IPS DF 6.9 (cell line): ENCODE measurements around the gene C22orf42.

Experiments used
- DNase-seq: peaks from one replicate; pipeline ENCODE4 v3.0.0-alpha.2; 2013; ENCODE audit warnings: low read depth, low spot score
- H3K27ac ChIP-seq: one replicate; pipeline ENCODE4 v1.5.1; 2013; ENCODE audit warnings: low read length, control low read depth
- H3K27me3 ChIP-seq: 2 replicates; pipeline ENCODE4 v1.6.1; 2013; ENCODE audit warnings: mild to moderate bottlenecking, low read length; ENCODE audit not compliant: control insufficient read depth, insufficient read depth
- H3K36me3 ChIP-seq: 2 replicates; pipeline ENCODE4 v1.6.1; 2013; ENCODE audit warnings: low read length; ENCODE audit not compliant: control insufficient read depth, insufficient read depth
- H3K4me1 ChIP-seq: 2 replicates; pipeline ENCODE4 v1.6.1; 2013; ENCODE audit warnings: low read length; ENCODE audit not compliant: control insufficient read depth, insufficient read depth
- H3K4me3 ChIP-seq: 2 replicates; pipeline ENCODE4 v1.5.1; 2013; ENCODE audit warnings: mild to moderate bottlenecking, low read length
- H3K9me3 ChIP-seq: 2 replicates; pipeline ENCODE4 v1.6.1; 2013; ENCODE audit warnings: low read length, inconsistent platforms; ENCODE audit not compliant: control insufficient read depth, insufficient read depth
- WGBS: extraction: QIAGEN DNeasy Blood & Tissue Kit; methylation state at CpG from one replicate; pipeline ENCODE4 v1.1.7; 2013; ENCODE audit warnings: mixed read lengths, missing lambda C conversion rate; ENCODE audit not compliant: insufficient read length, insufficient coverage; 5-methylcytosine and 5-hydroxymethylcytosine counted together

C22orf42 gene

DNA sequence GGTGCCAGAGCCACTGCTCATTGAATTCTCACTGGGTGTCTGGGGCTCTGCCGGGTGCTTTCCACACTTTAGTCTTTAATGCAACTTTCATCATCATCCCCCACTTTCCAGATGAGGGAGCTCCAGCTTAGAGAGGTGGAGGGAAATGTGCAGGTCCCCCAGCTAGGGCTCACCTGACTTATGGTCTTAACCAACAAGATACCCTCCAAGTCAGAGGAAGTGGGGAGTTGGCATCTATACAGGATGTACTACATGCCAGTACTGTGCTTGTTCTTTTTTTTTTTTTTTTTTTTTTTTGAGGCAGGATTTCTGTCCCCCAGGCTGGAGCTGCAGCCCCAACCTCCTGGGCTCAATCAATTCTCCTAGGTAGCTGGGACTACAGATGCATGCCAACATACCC, 26.3 kb downstream of the C22orf42 start:
- no peak overlapping the region for H3K4me3 ChIP-seq
- H3K27me3 ChIP-seq: no peaks in the 10 kb centered on the region
- H3K36me3 ChIP-seq: no peaks in the 10 kb centered on the region
- DNase-seq: no peak
- no peaks in the 10 kb centered on the region for H3K4me1 ChIP-seq
- no CpG with 5 or more reads among the region's 1 CpG for WGBS
- no peak overlapping the region for H3K27ac ChIP-seq
- H3K9me3 ChIP-seq: no peaks in the 10 kb centered on the region

DNA sequence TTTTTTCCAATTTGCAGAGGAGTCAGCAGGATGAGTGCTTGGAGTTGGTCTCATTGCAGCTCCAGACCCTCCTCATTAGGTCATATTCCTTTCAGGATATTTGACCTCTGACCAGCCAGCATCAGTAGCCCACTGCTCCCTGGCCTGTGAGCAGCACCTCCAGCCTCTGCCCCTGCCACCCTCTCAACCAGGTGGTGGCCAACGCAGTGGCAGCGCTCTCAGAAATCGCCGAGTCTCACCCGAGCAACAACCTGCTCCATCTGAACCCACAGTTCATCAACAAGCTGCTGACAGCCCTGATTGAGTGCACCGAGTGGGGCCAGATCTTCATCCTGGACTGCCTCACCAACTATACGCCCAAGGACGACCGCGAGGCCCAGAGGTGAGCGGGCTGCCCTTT, 27.0 kb downstream of the C22orf42 start:
- Histone ChIP-seq H3K36me3 (no peaks in the 10 kb centered on the region), H3K27me3 (no peaks in the 10 kb centered on the region), H3K27ac (no peak overlapping the region), H3K4me3 (no peak overlapping the region), H3K9me3 (no peaks in the 10 kb centered on the region), H3K4me1 (no peaks in the 10 kb centered on the region)
- no peak for DNase-seq
- WGBS: no CpG with 5 or more reads among the region's 11 CpGs

DNA sequence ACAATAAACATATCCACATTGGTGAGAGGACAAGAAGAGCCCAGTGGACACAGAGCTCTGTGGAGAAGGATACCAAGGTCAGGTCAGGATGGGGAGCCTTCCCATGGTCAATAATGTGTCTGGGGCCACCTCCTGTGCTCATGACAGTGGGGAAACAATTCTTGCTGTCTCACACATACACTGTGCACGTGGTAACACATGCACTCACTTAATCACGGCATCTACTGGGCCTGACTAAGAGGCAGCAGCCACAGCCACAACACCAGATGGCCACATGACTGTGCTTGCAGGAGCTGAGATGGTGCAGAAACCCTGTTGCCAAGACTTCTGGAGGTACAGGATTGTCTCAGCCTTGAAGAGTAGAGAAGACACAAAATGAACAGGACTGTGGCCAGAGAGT, 28.6 kb downstream of the C22orf42 start:
- H3K9me3 ChIP-seq: no peaks in the 10 kb centered on the region
- H3K4me3 ChIP-seq: no peak overlapping the region
- no peak overlapping the region for H3K27ac ChIP-seq
- WGBS: no CpG with 5 or more reads among the region's 2 CpGs
- no peaks in the 10 kb centered on the region for H3K4me1 ChIP-seq
- H3K27me3 ChIP-seq: no peaks in the 10 kb centered on the region
- H3K36me3 ChIP-seq: no peaks in the 10 kb centered on the region
- DNase-seq: no peak

DNA sequence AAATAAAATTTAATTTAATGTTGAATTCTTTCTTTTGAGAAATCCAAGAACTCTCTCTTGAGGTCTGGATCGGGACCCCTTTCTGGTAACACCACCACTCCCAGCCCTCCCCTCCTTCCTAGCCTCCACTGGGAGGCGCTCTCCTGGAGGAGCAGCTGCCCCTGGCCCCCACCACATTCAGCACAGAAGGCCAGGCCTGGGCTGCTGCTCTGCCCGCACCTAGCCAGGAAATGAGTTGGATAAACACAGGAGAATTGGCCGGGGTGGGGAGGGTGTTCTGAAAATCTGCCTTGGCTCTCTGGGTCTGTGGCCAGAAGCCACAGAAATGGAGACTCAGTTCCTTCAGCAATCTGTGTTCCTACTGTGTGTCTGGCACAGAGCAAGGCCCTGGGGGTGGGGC, 31.2 kb downstream of the C22orf42 start:
- no peaks in the 10 kb centered on the region for H3K9me3 ChIP-seq
- DNase-seq: no peak
- no peaks in the 10 kb centered on the region for H3K36me3 ChIP-seq
- WGBS: no CpG with 5 or more reads among the region's 4 CpGs
- H3K4me1 ChIP-seq: no peaks in the 10 kb centered on the region
- H3K27ac ChIP-seq: no peak overlapping the region
- H3K4me3 ChIP-seq: no peak overlapping the region
- no peaks in the 10 kb centered on the region for H3K27me3 ChIP-seq

DNA sequence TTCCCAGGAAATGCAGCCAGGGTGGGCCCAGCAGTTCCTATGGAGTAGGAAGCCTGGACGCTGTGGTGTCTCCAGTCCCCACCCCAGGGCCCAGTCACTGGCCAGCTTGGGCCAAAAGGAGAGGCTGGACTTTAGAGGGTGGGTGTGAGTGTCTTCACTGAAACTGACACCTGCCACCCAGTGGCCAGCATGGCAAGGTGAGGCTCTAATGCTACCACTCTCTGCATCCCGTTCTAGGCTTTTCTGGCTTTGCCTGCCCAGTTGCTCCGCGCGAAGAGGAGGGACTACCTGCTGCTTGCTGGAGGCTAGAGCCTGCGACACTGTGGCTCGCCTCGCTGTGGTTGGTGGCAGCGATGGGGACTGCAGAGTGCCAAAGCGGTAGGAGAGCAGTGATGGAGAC, 35.4 kb downstream of the C22orf42 start:
- no CpG with 5 or more reads among the region's 10 CpGs for WGBS
- no peaks in the 10 kb centered on the region for H3K9me3 ChIP-seq
- H3K4me1 ChIP-seq: no peaks in the 10 kb centered on the region
- DNase-seq: peak; percentile 48
- no peaks in the 10 kb centered on the region for H3K36me3 ChIP-seq
- no peak overlapping the region for H3K4me3 ChIP-seq
- no peak overlapping the region for H3K27ac ChIP-seq
- no peaks in the 10 kb centered on the region for H3K27me3 ChIP-seq

DNA sequence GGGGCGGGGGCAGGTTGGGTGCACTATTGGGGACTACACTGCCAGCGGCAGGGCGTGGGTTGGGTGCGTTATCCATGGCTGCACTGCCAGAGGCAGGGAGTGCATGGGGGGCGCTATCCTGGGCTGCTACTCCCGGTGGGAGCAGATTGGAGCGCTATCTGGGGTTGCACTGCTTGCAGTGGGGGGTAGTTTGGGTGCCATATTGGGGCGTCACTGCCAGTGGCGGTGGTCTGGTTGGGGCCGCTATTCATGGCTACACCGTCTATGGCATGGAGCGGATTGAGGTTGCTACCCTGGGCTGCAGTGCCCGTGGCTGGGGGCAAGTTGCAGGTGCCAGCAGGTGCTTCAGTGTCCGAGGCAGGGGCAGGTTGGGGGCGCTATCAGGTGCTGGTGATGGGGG, 36.2 kb downstream of the C22orf42 start:
- DNase-seq: no peak
- H3K27me3 ChIP-seq: no peaks in the 10 kb centered on the region
- no peaks in the 10 kb centered on the region for H3K9me3 ChIP-seq
- no peaks in the 10 kb centered on the region for H3K4me1 ChIP-seq
- WGBS: no CpG with 5 or more reads among the region's 15 CpGs
- H3K36me3 ChIP-seq: no peaks in the 10 kb centered on the region
- no peak overlapping the region for H3K4me3 ChIP-seq
- no peak overlapping the region for H3K27ac ChIP-seq

DNA sequence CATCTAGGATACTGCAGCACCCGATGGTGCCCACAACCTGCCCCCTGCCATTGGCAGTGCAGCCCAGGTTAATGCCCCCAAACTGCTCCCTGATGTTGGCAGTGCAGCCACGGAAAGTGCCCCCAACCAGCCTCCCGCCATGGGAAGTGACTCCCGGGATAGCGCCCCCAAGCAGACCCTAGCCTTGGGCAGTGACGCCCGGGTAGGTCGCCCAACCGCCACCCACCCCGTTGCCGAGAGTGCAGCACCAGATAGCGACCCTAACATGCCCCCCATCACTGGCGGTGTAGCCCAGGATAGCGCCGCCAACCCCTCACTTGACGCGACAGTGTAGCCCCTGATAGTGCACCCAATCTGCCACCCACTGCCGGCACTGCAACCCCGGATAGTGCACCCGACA, 38.5 kb downstream of the C22orf42 start:
- no peak for DNase-seq
- no peak overlapping the region for H3K4me3 ChIP-seq
- H3K36me3 ChIP-seq: no peaks in the 10 kb centered on the region
- H3K27me3 ChIP-seq: no peaks in the 10 kb centered on the region
- H3K27ac ChIP-seq: no peak overlapping the region
- no peaks in the 10 kb centered on the region for H3K4me1 ChIP-seq
- no CpG with 5 or more reads among the region's 20 CpGs for whole genome bisulfite sequencing
- H3K9me3 ChIP-seq: no peaks in the 10 kb centered on the region

DNA sequence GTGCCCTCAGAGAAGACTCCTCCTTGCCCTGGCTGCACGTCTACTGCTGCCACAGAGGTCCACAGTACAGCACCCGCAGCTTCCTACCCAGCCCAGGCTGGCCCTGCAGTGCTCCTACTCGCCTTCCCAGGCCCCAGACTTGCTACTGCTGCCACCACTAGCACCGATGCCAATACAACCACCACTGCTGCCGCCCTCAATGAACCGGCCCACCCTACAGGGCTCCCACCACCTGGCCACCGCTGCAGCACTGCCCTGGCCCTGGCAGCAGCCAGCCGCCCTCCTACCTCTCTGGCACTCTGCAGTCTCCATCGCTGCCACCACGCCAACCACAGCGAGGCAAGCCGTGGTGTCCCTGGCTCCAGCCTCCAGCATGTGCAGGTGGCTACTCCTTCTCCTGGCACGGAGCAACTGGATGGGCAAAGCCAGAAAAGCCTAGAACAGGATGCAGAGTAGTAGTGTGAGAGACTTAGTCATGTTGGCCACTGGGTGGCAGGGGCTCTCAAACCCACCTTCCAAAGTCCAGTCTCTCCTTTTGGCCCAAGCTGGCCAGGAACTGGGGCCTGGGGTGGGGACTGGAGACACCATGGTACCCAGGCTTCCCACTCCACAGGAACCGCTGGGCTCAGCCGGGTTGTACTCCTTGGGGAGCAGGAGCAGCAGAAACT, 39.4 kb downstream of the C22orf42 start:
- no peaks in the 10 kb centered on the region for H3K9me3 ChIP-seq
- H3K27me3 ChIP-seq: no peaks in the 10 kb centered on the region
- no peak overlapping the region for H3K27ac ChIP-seq
- no peaks in the 10 kb centered on the region for H3K36me3 ChIP-seq
- no CpG with 5 or more reads among the region's 15 CpGs for WGBS
- H3K4me1 ChIP-seq: no peaks in the 10 kb centered on the region
- H3K4me3 ChIP-seq: no peak overlapping the region
- no peak for DNase-seq

DNA sequence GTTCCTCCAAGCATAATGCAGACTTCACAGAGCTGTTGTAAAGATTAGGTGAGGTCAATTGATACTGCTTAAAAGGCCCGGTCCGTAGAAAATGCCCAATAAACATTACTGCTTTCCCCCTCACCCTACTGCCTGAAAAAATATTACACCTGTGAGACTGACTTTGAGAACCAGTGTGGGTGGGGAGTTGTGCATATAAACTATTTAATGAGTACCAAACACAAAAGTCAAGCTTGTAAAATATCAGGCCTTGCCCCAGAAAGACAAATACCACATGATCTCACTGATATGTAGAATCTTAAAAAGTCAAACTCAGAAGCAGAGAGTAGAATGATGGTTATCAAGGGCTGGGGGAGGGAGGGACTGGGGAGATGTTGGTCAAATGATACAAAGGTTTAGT, 46.7 kb downstream of the C22orf42 start:
- H3K4me3 ChIP-seq: no peak overlapping the region
- DNase-seq: no peak
- H3K27ac ChIP-seq: no peak overlapping the region
- WGBS: no CpG with 5 or more reads among the region's 2 CpGs
- no peaks in the 10 kb centered on the region for H3K36me3 ChIP-seq
- H3K27me3 ChIP-seq: no peaks in the 10 kb centered on the region
- no peaks in the 10 kb centered on the region for H3K4me1 ChIP-seq
- H3K9me3 ChIP-seq: no peaks in the 10 kb centered on the region

DNA sequence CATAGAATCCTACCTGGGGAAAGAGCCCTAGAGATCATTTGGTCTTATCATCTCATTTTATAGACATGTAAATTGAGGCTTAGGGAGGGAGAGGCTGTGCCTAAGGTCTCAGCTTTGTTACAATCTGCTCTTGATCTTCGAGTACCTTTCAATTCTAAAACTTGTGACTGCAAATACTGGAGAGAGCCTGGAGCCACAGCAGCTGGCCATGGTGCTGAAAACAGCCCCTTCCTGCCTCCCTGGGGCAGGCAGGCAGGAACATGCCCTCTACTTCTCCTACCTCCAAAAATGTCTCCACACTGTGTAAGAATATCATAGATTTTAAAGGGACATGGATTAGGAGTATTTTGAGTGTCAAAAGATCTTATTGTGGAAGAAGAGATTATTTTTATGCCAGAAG, 52.2 kb downstream of the C22orf42 start:
- WGBS: no CpG with 5 or more reads among the region's 1 CpG

DNA sequence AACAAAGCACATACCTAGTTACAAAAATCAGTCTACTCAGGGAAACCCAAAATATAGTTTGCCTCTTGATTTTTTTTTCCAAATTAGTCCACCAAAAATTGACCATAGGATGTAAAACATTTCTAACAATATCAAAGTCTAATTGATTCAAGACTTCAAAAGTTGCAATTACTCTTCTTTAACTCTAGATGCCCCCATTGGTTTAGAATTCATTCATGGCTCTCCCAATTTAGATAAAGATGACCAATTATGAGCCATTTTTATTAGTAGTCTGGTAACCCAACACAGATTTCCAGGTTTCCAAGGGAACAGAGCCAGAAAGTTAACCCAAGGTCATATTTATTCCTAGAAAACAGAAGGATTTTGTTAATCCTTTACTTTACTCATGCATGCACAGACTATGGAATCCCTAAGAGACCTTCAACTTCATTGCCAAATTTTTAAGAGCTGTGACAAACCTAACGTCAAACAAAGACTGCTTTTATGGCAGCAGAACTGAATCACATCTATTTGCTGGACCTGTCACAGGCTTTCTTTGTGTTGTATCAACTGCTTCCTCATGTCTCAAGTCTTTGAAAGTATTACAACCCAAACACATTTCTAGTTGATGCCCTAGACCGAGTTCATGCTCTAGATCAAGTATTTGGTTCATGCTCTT, 55.3 kb downstream of the C22orf42 start:
- Histone ChIP-seq H3K9me3 (no peaks in the 10 kb centered on the region), H3K36me3 (no peaks in the 10 kb centered on the region), H3K4me1 (no peaks in the 10 kb centered on the region), H3K27me3 (peaks cover 1% of the 10 kb centered on the region; the same call in 1 of the 2 replicates), H3K4me3 (no peak overlapping the region), H3K27ac (no peak overlapping the region)
- DNase-seq: no peak
- no CpG with 5 or more reads among the region's 2 CpGs for WGBS

More for the DNA sequence above, 52.2 kb downstream of the C22orf42 start:
- Histone ChIP-seq H3K4me1 (no peaks in the 10 kb centered on the region), H3K4me3 (no peak overlapping the region), H3K27ac (no peak overlapping the region), H3K27me3 (no peaks in the 10 kb centered on the region), H3K9me3 (no peaks in the 10 kb centered on the region), H3K36me3 (no peaks in the 10 kb centered on the region)
- peak; percentile 33 for DNase-seq
